NCI-H2196 treated with DMSO at 0.1 percent for 48 hours (cell line): ENCODE data around the gene ERICH3.
"Not testable (repeated sequence)": the region's sequence is repeated elsewhere in the genome, so short reads cannot be mapped to it uniquely, and the experiment has no call there.

Source experiments
- DNase-seq: peaks from one replicate; lab custom pipeline; 2025; ENCODE audit not compliant: unreplicated experiment; lab: John Stamatoyannopoulos, UW

Gene ERICH3

DNA sequence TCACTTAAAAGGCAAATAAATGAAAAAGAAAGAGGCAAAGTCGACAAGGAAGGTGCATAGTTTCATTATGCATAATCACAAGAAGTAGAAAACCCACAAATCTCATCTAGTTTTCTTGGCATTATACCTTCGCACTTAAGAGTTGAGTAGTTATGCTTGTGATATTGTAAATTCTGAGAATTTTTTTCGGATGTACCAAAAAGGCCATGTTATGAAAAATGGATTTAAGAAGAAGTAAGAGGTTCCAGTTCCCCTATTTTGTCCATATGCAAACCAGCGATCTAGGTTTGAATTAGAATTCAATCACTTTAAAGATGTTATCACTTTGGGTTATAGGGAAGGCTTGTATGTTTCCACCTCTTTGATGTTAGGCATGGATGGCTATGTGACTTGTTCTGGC lies 7.9 kb upstream of the ERICH3 start:
- DNase-seq = no peak

GRCh38 chr1:74681001-74681400 lies 7.4 kb upstream of the ERICH3 start:
- no peak for DNase-seq

GRCh38 chr1:74679811-74680210 lies 6.2 kb upstream of the ERICH3 start:
- no peak for DNase-seq

DNA sequence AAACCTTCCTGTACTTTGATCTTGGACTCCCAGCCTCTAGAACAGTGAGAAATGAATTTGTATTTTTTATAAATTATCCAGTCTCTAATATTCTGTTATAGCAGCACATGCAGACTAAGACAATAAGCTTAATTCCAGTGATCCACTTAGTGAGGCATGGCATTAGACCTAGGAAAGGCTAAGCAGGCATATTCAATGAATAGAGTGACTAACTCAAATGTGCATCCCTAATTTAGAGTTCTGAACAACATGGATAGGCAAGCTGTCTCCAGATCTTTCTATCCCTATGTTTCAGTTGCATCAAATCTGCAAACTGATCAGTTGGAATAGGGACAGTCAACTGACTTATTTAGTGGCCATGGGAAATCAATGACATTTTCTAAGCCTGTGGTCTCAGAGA lies 4.3 kb upstream of the ERICH3 start:
- DNase-seq = no peak

DNA sequence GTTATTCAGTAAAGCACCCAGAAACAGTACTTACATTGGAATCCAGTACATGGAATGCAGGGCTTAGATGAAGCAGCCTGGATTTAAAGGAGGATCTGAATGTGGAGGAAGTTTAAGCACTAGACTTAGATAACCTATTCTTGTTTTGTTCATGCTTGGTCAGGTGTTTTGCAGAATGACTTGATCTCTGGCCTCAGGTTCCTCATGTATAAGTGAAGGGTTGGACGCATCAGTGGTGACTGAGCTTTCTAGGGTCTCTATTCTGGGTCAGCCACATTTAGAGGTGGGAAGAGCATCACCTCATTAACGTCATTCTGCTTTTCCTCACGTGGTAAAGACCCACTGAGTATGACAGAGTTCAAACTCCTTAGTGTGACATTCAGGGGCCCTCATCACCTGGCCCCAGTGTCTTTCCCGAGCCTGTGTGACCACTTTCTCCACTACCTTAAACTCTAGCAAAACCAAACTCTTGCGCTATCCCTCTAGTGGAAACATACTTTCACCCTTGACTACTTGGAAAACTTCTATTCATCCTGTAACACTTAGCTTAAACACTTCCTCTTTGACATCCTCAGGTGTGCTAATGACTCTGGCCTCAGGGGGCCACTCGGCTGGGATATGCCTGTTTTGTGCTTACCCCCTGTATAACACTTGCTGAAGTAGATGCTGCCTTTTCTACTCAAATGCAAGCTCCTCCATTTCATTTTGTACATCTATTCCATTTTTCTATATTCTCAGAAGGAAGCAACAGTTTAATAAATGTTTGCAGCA lies 871 bp upstream of the ERICH3 start:
- DNase-seq = no peak

- DNase-seq = not testable (repeated sequence)
These were observed 2.7 kb downstream of the ERICH3 start for GRCh38 chr1:74670866-74671265.

DNA sequence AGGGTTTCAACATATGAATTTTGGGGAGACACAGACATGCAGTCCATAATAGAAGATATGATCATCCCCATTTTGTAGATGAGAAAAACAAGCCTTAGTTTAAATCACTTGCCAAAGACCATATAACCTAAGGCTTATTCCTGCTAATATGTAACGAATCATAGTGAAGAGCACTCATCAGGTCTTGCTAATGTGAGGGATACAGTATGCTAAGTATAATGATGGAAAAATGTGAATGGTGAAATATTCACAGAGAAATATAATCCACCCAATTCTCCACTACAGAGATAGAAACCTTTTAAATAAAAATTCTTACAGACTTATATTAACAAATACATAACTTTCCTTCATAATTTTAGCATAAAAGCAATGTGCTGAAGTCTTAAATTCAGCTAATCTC lies 18.9 kb downstream of the ERICH3 start:
- no peak for DNase-seq

GRCh38 chr1:74652711-74653139 lies 20.9 kb downstream of the ERICH3 start:
- DNase-seq = no peak

DNA sequence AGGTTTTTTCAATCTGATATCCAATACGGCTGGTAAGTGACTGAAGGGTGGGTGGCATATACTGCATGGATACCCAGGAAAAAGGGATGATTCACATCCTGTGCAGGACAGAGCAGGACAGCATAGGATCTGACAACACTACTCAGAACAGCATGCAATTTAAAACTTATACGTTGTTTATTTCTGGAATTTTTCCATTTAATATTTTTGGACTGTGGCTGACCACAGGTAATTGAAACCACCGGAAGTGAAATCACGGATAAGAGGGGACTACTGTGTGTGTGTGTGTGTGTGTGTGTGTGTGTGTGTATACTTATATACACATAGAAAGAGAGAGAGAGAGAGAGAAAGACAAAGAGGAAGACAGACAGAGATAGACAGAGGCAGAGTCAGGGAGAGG lies 23.0 kb downstream of the ERICH3 start:
- no peak for DNase-seq

DNA sequence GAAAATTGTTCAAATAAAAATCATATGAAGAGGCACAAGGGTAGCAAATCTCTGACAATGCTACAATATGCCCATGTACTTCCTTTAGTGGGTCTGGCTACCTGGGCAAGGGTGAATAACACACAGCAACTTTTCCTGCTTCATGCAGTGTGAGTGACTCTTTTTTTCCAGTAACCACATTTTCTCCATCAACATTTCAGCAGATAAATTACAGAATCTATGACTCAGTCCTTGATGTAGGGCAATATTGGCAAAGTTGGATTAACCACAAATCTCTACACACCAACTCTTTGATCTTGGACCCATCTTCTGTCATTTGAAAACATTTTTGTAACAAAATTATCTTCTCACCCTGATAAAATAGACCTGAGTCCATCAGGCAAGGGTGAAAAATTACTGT lies 31.7 kb downstream of the ERICH3 start:
- DNase-seq = no peak

- no peak for DNase-seq
These were observed 32.4 kb downstream of the ERICH3 start for GRCh38 chr1:74641161-74641560.

DNA sequence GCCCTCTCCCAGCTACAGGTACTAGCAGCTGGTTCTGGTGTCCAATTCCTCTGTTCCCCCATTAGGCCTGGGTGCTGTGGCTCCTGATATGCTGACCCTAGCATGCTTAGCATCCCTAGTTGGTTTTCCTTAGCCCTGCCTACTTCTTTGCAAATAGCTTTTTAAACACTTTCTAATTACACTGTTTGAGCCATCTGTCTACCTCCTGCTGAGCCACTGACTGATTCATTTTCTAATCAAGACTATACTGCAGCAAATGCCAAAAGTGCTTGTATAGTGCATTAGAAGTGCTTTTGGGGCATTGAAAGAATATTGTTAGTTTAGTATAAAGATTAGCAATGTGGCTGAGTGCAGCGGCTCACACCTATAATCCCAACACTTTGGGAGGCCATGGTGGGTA lies 36.3 kb downstream of the ERICH3 start:
- no peak for DNase-seq

DNA sequence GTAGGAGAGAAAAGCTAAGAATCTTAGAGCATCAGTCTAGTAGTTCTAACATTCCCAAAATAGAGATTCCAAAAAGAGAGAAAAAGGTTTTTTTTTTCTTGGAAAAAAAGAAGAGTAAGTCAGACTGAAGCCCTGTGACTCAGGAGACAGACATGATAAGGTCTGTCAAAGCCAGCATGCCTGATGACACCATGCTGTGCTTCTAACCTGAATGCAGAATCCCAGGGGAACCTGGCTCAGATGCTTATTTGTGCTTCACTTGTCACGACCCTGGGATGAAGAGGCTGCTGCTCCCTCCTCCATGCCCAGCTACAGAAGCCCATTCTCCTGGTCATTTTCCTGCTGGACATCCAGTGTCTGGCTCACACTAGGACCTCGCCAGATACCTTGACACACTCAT lies 44.3 kb downstream of the ERICH3 start:
- DNase-seq = no peak

DNA sequence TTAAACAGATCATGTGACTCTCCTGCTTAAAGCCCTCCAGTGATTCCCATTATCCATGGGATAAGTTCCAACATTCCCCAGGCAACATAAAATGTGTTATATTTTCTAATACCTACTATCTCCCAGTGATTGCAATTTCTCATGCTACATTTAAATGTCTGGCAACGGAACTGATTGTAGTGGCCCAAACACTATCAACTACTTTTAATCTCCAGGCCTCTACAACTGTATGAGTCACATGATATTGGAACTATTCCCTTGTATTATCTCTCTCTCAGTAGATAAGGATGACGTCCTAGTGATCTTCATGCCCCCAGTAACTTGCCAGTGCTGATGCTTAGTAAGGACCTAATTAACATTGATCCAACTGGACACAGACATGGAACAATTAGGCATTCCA lies 49.9 kb downstream of the ERICH3 start:
- no peak for DNase-seq

GRCh38 chr1:74620242-74620641 lies 53.4 kb downstream of the ERICH3 start:
- no peak for DNase-seq

- DNase-seq = no peak
These were observed 54.6 kb downstream of the ERICH3 start for GRCh38 chr1:74618974-74619373.

GRCh38 chr1:74613894-74614293 lies 59.7 kb downstream of the ERICH3 start:
- no peak for DNase-seq

GRCh38 chr1:74611887-74612286 lies 61.7 kb downstream of the ERICH3 start:
- DNase-seq = no peak

DNA sequence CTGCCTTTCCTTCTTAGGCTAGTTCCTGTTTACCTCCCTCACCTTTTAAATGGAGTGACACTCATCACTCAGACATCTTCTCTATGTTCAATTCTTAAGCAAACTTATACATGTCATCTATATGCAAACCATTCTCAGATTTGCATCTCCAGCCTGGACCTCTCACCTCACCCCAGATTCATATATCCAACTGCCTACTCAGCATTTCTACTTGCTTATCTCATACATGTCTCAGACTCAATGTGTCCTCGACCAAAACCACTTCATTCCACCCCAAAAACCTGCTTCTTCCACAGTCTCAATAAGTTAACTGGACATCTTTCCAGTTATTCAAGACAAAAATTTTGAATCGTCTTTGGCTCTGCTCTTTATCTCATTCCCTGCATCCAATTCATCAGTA lies 62.6 kb downstream of the ERICH3 start:
- DNase-seq = no peak

DNA sequence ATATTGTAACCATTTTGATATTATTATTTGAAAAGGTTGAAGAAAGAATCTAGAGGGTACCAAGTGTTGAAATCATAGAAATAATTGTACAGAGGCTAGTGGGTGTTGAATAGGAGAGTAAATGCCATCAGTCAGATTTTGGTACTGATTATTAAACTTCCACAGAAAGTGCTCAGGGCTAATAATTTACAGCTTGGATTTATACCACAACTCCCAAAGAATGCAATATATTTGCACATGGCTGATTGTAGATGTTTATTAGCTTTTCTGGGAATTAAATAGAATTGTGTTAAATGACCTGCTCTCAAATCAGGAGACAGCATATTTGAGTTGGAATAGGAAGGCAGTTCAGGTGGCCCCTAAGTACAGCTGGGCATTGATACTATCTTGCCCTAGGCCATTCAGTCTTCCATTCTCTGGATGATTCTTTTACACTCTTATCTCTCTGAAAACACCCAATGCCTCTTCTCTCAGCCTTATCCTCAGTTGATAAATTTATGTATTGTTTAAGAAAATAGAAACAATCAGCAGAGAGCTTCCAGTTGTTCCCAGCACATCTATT lies 63.7 kb downstream of the ERICH3 start:
- no peak for DNase-seq

- DNase-seq = no peak
These were observed 76.9 kb downstream of the ERICH3 start for GRCh38 chr1:74596717-74597116.

GRCh38 chr1:74593887-74594866 lies 79.4 kb downstream of the ERICH3 start:
- no peak for DNase-seq
